ENCODE results near the gene KCTD6.

The KCTD6 gene

GRCh38 chr3:58485801-58486435 lies 6.0 kb upstream of the KCTD6 start:
- no peak for DNase-seq (ENCODE audit: low read depth)

GRCh38 chr3:58487140-58487886 lies 4.6 kb upstream of the KCTD6 start:
- DNase-seq (ENCODE audit: low read depth) = no peak

- no peak for DNase-seq (ENCODE audit: low read depth)
Measured at GRCh38 chr3:58488967-58489366, 2.9 kb upstream of the KCTD6 start.

- no peak for DNase-seq (ENCODE audit: low read depth)
Measured at GRCh38 chr3:58490860-58491501, 915 bp upstream of the KCTD6 start.

- no peak for DNase-seq (ENCODE audit: low read depth)
Measured at GRCh38 chr3:58492494-58492905, 604 bp downstream of the KCTD6 start.

GRCh38 chr3:58494107-58494506 lies 2.2 kb downstream of the KCTD6 start:
- DNase-seq (ENCODE audit: low read depth) = no peak

GRCh38 chr3:58495101-58495500 lies 3.2 kb downstream of the KCTD6 start:
- DNase-seq (ENCODE audit: low read depth) = no peak

- DNase-seq (ENCODE audit: low read depth) = no peak
Measured at GRCh38 chr3:58496206-58496857, 4.4 kb downstream of the KCTD6 start.

GRCh38 chr3:58497097-58497496 lies 5.2 kb downstream of the KCTD6 start:
- DNase-seq (ENCODE audit: low read depth) = no peak

GRCh38 chr3:58502872-58503271 lies 11.0 kb downstream of the KCTD6 start:
- DNase-seq (ENCODE audit: low read depth) = no peak

- DNase-seq (ENCODE audit: low read depth) = no peak
Measured at GRCh38 chr3:58507356-58508078, 15.6 kb downstream of the KCTD6 start.

GRCh38 chr3:58508437-58508836 lies 16.5 kb downstream of the KCTD6 start:
- DNase-seq (ENCODE audit: low read depth) = no peak

- no peak for DNase-seq (ENCODE audit: low read depth)
Measured at GRCh38 chr3:58514405-58514804, 22.5 kb downstream of the KCTD6 start.

GRCh38 chr3:58518291-58518789 lies 26.4 kb downstream of the KCTD6 start:
- no peak for DNase-seq (ENCODE audit: low read depth)

GRCh38 chr3:58519668-58520402 lies 27.9 kb downstream of the KCTD6 start:
- no peak for DNase-seq (ENCODE audit: low read depth)

- DNase-seq (ENCODE audit: low read depth) = no peak
Measured at GRCh38 chr3:58520403-58521335, 28.8 kb downstream of the KCTD6 start.

- no peak for DNase-seq (ENCODE audit: low read depth)
Measured at GRCh38 chr3:58521336-58521670, 29.4 kb downstream of the KCTD6 start.

GRCh38 chr3:58521917-58522631 lies 30.2 kb downstream of the KCTD6 start:
- DNase-seq (ENCODE audit: low read depth) = no peak

GRCh38 chr3:58522759-58523425 lies 31.0 kb downstream of the KCTD6 start:
- no peak for DNase-seq (ENCODE audit: low read depth)

All from stimulated activated CD8-positive, alpha-beta memory T cell treated with anti-CD3 and anti-CD28 coated beads, Interleukin-7, amount 100 ng/mL, for 24 hours (primary cell).